ENCODE data around the gene FAF1. TPM values are rescaled to one million over a fixed set of nuclear protein-coding genes. Genes with fewer than 3 reads are reported as not detected.

FAF1 gene
- total RNA-seq, 2 donors from 2014 or later: 60.3 to 66.7 TPM

DNA sequence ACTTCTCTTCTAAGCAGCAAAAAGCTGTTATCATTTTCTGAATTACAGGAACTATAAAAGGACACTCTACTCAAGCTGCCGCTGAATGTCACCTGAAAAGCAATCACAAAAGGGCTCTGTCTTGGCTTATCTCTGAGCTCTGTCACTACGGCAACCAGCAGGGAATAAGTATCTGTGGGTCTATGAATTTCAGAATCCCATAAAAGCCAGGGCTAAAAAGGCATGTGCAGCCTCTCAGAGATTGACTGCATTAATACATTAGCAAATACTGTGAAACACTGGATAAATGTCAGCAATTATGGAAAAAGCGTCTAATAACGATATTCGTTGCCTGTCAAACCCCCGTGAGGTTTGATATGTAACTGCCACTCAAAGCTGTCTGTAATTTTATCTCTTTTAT is 326.6 kb downstream of the FAF1 start:
- Histone ChIP-seq H3K4me3 (no peak overlapping the region), H3K9ac (ENCODE audit: low read depth in 2 of 2, low read length in 2 of 2) (no peak overlapping the region), H3K36me3 (no peaks in the 10 kb centered on the region), H3K9me3 (no peaks in the 10 kb centered on the region), H3K4me1 (no peaks in the 10 kb centered on the region), H3K27ac (no peak overlapping the region), H3K27me3 (no peaks in the 10 kb centered on the region)
- DNase-seq: no peak
- TF ChIP-seq, protein P1, sequence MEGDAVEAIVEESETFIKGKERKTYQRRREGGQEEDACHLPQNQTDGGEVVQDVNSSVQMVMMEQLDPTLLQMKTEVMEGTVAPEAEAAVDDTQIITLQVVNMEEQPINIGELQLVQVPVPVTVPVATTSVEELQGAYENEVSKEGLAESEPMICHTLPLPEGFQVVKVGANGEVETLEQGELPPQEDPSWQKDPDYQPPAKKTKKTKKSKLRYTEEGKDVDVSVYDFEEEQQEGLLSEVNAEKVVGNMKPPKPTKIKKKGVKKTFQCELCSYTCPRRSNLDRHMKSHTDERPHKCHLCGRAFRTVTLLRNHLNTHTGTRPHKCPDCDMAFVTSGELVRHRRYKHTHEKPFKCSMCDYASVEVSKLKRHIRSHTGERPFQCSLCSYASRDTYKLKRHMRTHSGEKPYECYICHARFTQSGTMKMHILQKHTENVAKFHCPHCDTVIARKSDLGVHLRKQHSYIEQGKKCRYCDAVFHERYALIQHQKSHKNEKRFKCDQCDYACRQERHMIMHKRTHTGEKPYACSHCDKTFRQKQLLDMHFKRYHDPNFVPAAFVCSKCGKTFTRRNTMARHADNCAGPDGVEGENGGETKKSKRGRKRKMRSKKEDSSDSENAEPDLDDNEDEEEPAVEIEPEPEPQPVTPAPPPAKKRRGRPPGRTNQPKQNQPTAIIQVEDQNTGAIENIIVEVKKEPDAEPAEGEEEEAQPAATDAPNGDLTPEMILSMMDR (IDR thresholded peaks at IDR 0.05): no peak
- intact Hi-C loops (cut with DNase I): no loop called here

DNA sequence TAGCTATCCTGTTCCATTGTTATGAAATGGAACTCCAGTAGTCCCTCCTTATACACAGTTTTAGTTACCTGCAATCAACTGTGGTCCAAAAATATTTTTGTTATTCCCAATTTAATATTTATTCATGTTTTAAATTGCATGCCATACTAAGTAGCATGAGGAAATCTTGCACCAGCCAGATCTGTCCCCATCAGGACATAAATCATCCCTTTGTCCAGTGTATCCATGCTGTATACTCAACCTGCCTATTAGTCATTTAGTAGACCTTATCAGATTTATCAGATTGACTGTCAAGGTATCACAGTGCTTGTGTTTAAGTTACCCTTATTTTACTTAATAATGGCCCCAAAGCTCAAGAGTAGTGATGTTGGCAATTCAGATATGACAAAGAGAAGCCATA is 328.9 kb downstream of the FAF1 start:
- no peaks in the 10 kb centered on the region for H3K36me3 ChIP-seq
- no peaks in the 10 kb centered on the region for H3K4me1 ChIP-seq
- intact Hi-C loops (cut with DNase I): no loop called here
- H3K9ac ChIP-seq (ENCODE audit: low read depth in 2 of 2, low read length in 2 of 2): no peak overlapping the region
- TF ChIP-seq, protein P1 (IDR thresholded peaks at IDR 0.05): no peak
- no peaks in the 10 kb centered on the region for H3K27me3 ChIP-seq
- no peaks in the 10 kb centered on the region for H3K9me3 ChIP-seq
- H3K4me3 ChIP-seq: no peak overlapping the region
- H3K27ac ChIP-seq: no peak overlapping the region
- DNase-seq: no peak

DNA sequence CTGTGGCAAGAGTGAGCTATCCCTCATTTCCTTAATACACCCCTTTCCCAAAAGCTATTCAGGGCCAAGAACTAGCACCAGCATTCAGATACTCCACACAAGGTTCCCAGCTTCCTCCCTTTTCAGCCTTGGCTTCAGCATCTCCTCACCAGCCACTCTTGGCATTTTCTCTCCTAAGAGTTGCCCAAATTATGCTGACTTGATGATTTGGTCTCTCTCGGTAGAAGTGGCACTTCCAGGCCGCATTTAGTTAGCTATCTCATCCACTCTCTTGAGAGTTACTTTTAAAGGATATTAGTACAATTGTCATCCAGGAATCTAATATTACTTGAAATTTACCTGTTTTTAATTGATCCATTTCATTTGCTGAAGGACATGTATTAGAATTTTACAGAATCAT is 337.8 kb downstream of the FAF1 start:
- intact Hi-C loops (cut with DNase I): loop anchor here (5.0 kb wide), 1 partner anchor 80 kb away; no protein-coding TSS in a partner anchor
- Histone ChIP-seq H3K9me3 (no peaks in the 10 kb centered on the region), H3K36me3 (no peaks in the 10 kb centered on the region), H3K9ac (ENCODE audit: low read depth in 2 of 2, low read length in 2 of 2) (no peak overlapping the region), H3K27ac (no peak overlapping the region), H3K27me3 (no peaks in the 10 kb centered on the region), H3K4me1 (no peaks in the 10 kb centered on the region), H3K4me3 (no peak overlapping the region)
- no peak for DNase-seq
- TF ChIP-seq, protein P1 (IDR thresholded peaks at IDR 0.05): no peak

DNA sequence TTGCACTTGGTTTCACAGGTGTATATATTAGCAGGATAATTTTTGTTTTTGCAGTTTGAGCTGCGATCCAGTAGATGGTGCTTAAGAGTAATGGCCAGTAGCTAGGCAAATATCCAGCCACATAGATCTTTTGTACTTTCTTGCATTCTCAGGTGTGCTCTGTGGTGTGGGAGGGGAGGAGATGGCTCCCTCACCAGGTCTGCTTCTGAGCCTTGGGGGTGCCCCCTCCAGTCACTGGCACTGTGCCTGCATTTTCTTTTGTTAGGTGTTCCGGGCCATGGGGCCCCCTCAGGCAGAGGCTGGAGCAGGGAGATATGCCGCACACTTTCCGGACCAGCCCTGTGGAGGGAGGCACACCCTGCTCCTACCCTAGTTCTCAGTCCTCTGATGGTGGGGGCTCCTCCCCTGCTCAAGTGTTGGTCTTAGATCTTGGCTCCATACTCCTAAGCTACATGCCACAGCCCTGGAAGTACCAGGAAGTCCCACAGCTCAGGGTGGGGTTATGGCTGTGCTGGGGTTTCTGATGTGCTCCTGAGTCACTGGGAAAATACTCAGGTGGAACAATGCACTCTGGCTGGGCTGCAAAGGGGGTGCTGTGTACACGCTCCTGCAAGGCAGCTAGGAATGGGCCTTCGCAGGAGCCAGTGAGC is 339.3 kb downstream of the FAF1 start:
- Histone ChIP-seq H3K27ac (peak overlapping the region; percentile 53), H3K36me3 (no peaks in the 10 kb centered on the region), H3K27me3 (no peaks in the 10 kb centered on the region), H3K4me1 (no peaks in the 10 kb centered on the region), H3K9me3 (no peaks in the 10 kb centered on the region), H3K9ac (ENCODE audit: low read depth in 2 of 2, low read length in 2 of 2) (peak overlapping the region in 1 of 2 donors; percentile 19), H3K4me3 (no peak overlapping the region)
- intact Hi-C loops (cut with DNase I): loop anchor here (5.0 kb wide), 1 partner anchor 81 kb away; no protein-coding TSS in a partner anchor
- TF ChIP-seq, protein P1 (IDR thresholded peaks at IDR 0.05): peak; percentile 27
- peak; percentile 40 for DNase-seq

DNA sequence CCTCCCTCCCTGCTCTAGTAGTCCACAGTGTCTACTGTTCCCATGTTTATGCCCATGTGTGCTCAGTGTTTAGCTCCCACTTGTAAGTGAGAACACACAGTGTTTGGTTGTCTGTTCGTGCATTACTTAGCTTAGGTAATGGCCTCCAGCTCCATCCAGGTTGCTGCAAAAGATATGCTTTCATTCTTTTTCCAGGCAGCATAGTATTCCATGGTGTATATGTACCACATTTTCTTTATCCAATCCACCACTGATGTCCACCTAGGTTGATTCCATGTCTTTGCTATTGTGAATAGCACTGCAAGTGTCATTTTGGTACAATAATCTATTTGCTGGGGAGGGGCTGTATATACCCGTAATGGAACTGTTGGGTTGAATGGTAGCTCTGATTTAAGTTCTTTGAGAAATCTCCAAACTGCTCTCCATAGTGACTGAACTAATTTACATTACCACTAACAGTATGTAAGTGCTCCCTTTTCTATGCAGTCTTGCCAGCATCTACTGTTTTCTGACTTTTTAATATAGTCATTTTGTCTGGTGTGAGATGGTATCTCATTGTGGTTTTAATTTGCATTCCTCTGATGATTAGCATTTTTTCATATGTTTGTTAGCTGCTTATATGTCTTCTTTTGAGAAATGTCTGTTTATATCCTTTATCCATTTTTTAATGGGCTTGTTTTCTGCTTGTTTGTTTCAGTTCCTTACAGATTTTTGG is 344.9 kb downstream of the FAF1 start:
- Histone ChIP-seq H3K27ac (no peak overlapping the region), H3K9ac (ENCODE audit: low read depth in 2 of 2, low read length in 2 of 2) (no peak overlapping the region), H3K36me3 (no peaks in the 10 kb centered on the region), H3K27me3 (no peaks in the 10 kb centered on the region), H3K9me3 (peaks cover 4% of the 10 kb centered on the region), H3K4me3 (no peak overlapping the region), H3K4me1 (no peaks in the 10 kb centered on the region)
- TF ChIP-seq, protein P1 (IDR thresholded peaks at IDR 0.05): no peak
- no peak for DNase-seq
- intact Hi-C loops (cut with DNase I): no loop called here
